GM12878 (cell line): ENCODE data around the gene RXFP1. TPM values are rescaled to one million over a fixed set of nuclear protein-coding genes. Genes with fewer than 3 reads are reported as not detected.

ENCODE experiments used
- BCL11A ChIP-seq: IDR thresholded peaks from 2 replicates; pipeline ENCODE4 v1.6.1; 2011; ENCODE audit warnings: low read depth, low read length
- CREB1 ChIP-seq: IDR thresholded peaks from 2 replicates; pipeline ENCODE4 v1.6.1; 2012; ENCODE audit warnings: low read depth, mild to moderate bottlenecking, inconsistent platforms
- CREM ChIP-seq: IDR thresholded peaks from 2 replicates; pipeline ENCODE4 v1.6.1; 2014; ENCODE audit warnings: antibody characterized with exemption, low read depth
- ETV6 ChIP-seq, 2 experiments: fragments of 450-650 bp in 1 of 2; IDR thresholded peaks in 1 of 2; conservative IDR thresholded peaks in 1 of 2; 2 replicates each; pipeline ENCODE4 v1.6.1; 2014; ENCODE audit warnings: antibody characterized with exemption in 1 of 2, borderline replicate concordance in 1 of 2, low read depth in 1 of 2, mild to moderate bottlenecking in 1 of 2, moderate library complexity in 1 of 2
- FOXM1 ChIP-seq: IDR thresholded peaks from 2 replicates; pipeline ENCODE4 v1.6.1; 2012; ENCODE audit warnings: low read depth, mild to moderate bottlenecking, inconsistent platforms, low read length, moderate library complexity
- HCFC1 ChIP-seq: fragments of 150-350 bp; IDR thresholded peaks from 2 replicates; pipeline ENCODE4 v1.6.1; 2014; ENCODE audit warnings: low read length
- HSF1 ChIP-seq: fragments of 150-350 bp; IDR thresholded peaks from 2 replicates; pipeline ENCODE4 v1.6.1; 2014; ENCODE audit warnings: mild to moderate bottlenecking, low read depth, low read length
- IKZF1 ChIP-seq: fragments of 450-650 bp; conservative IDR thresholded peaks from 2 replicates; pipeline ENCODE4 v1.6.1; 2017; ENCODE audit warnings: antibody characterized with exemption, mild to moderate bottlenecking
- IKZF2 ChIP-seq, 2 experiments: fragments of 450-650 bp; IDR thresholded peaks; 2 replicates each; pipeline ENCODE4 v1.6.1; 2017; ENCODE audit warnings: mild to moderate bottlenecking in 2 of 2, moderate library complexity in 2 of 2
- JUNB ChIP-seq: IDR thresholded peaks from 2 replicates; pipeline ENCODE4 v1.6.1; 2016; ENCODE audit warnings: antibody characterized with exemption, mild to moderate bottlenecking
- JUND ChIP-seq: IDR thresholded peaks from 2 replicates; pipeline ENCODE4 v1.6.1; 2012; ENCODE audit warnings: low read depth, mild to moderate bottlenecking, low read length, improper control_type of control experiment, moderate library complexity
- LARP7 ChIP-seq: fragments of 450-650 bp; IDR thresholded peaks from 2 replicates; pipeline ENCODE4 v1.6.1; 2017; ENCODE audit warnings: mild to moderate bottlenecking
- MEF2A ChIP-seq: IDR thresholded peaks from 2 replicates; pipeline ENCODE4 v1.6.1; 2011; ENCODE audit warnings: low read depth, mild to moderate bottlenecking, low read length, moderate library complexity; ENCODE audit not compliant: insufficient read depth
- MEF2B ChIP-seq: fragments of 450-650 bp; IDR thresholded peaks from 2 replicates; pipeline ENCODE4 v1.6.1; 2018; ENCODE audit warnings: mild to moderate bottlenecking, moderate library complexity; ENCODE audit not compliant: partially characterized antibody, poor library complexity, severe bottlenecking
- NR2F1 ChIP-seq: fragments of 450-650 bp; conservative IDR thresholded peaks from 2 replicates; pipeline ENCODE4 v1.6.1; 2017; ENCODE audit warnings: mild to moderate bottlenecking
- PML ChIP-seq: IDR thresholded peaks from 2 replicates; pipeline ENCODE4 v1.6.1; 2012; ENCODE audit warnings: low read length, inconsistent platforms
- RELA ChIP-seq: fragments of 450-650 bp; IDR thresholded peaks from 2 replicates; pipeline ENCODE4 v1.8.0; 2014; ENCODE audit warnings: borderline replicate concordance; ENCODE audit not compliant: partially characterized antibody
- SKIL ChIP-seq: fragments of 450-650 bp; IDR thresholded peaks from 2 replicates; pipeline ENCODE4 v1.6.1; 2017; ENCODE audit warnings: mild to moderate bottlenecking, low read depth, inconsistent platforms; ENCODE audit not compliant: poor library complexity, severe bottlenecking
- SMC3 ChIP-seq: IDR thresholded peaks from 2 replicates; pipeline ENCODE4 v1.6.1; 2011; ENCODE audit warnings: low read length, improper control_type of control experiment, borderline replicate concordance
- SP1 ChIP-seq: IDR thresholded peaks from one replicate; pipeline ENCODE4 v1.6.1; 2011; ENCODE audit warnings: low read depth, low read length
- SREBF2 ChIP-seq: IDR thresholded peaks from 2 replicates; pipeline ENCODE4 v1.6.1; 2012; ENCODE audit warnings: mild to moderate bottlenecking, low read length
- YBX1 ChIP-seq: fragments of 450-650 bp; IDR thresholded peaks from 2 replicates; pipeline ENCODE4 v1.6.1; 2016; ENCODE audit warnings: antibody characterized with exemption
- ZBED1 ChIP-seq: IDR thresholded peaks from 2 replicates; pipeline ENCODE4 v1.6.1; 2016; ENCODE audit warnings: borderline replicate concordance
- ZNF24 ChIP-seq: fragments of 450-650 bp; IDR thresholded peaks from 2 replicates; pipeline ENCODE4 v1.6.1; 2017; ENCODE audit warnings: antibody characterized with exemption, mild to moderate bottlenecking
- ZNF622 ChIP-seq: fragments of 450-650 bp; IDR thresholded peaks from 2 replicates; pipeline ENCODE4 v1.6.1; 2017; ENCODE audit warnings: mild to moderate bottlenecking, inconsistent platforms
- ZSCAN29 ChIP-seq: fragments of 450-650 bp; IDR thresholded peaks from 2 replicates; pipeline ENCODE4 v1.6.1; 2017; ENCODE audit warnings: mild to moderate bottlenecking, moderate library complexity
- polyA plus RNA-seq, 11 experiments: library from polyadenylated mRNA; depleted of rRNA in 4 of 11; unstranded in 6 of 11; stranded (reverse) in 5 of 11; fragments of >200 nt; fragmentation: Nextera tagmentation in 4 of 11; fragmentation: Illumina TruSeq in 1 of 11; extraction: Ambion mirVana in 4 of 11; extraction: Trizol in 1 of 11; gene quantifications; 1 replicate in 1 of 11; 2 replicates in 10 of 11; pipeline versions ENCODE4 v1.2.1 to v1.2.3, GENCODE V29; 2011 to 2016; ENCODE audit warnings: inconsistent platforms in 2 of 11, missing spikeins in 2 of 11, low read depth in 1 of 11
- total RNA-seq, 4 experiments: library from RNA; depleted of rRNA in 3 of 4; stranded (reverse); fragments of >200 nt in 3 of 4; fragmentation: Illumina TruSeq in 1 of 4; extraction: Trizol in 1 of 4; gene quantifications; 2 replicates each; pipeline versions ENCODE4 v1.2.1 to v1.2.3, GENCODE V29; 2013 to 2021
- TF ChIP-seq, protein P1 (sequence below): fragments of 450-650 bp; formaldehyde crosslinking; IDR thresholded peaks from 2 replicates; pipeline ENCODE4 v1.4.0; 2020; ENCODE audit warnings: mild to moderate bottlenecking, moderate library complexity

Gene RXFP1
- total and polyA plus RNA-seq, 10 of the 15 experiments (the other 5 are each of a cell fraction or from before 2014, with no cell fraction given): 0.12 TPM; not detected in 9

GRCh38 chr4:158669310-158669709 lies 147.6 kb downstream of the RXFP1 start (continued):
- no peak for TF ChIP-seq ETV6 (conservative IDR thresholded peaks at IDR 0.05 in 1 of 2, IDR thresholded peaks at IDR 0.05 in 1 of 2; ENCODE audit: borderline replicate concordance in 1 of 2, low read depth in 1 of 2)
- TF ChIP-seq IKZF1: no peak
- no peak for TF ChIP-seq RELA
- TF ChIP-seq SKIL: no peak
- TF ChIP-seq ZNF622: no peak
- 0 out of 2 replicates have a peak, but pooled peaks have one; percentile 37 for TF ChIP-seq PML
- TF ChIP-seq ZNF24: no peak
- TF ChIP-seq MEF2A: peak; percentile 71
- peak; percentile 71; the same call in 1 of the 2 replicates for TF ChIP-seq CREM
- TF ChIP-seq JUND: no peak
- 0 out of 2 replicates have a peak, but pooled peaks have one; percentile 8 for TF ChIP-seq BCL11A
- TF ChIP-seq, protein P1, sequence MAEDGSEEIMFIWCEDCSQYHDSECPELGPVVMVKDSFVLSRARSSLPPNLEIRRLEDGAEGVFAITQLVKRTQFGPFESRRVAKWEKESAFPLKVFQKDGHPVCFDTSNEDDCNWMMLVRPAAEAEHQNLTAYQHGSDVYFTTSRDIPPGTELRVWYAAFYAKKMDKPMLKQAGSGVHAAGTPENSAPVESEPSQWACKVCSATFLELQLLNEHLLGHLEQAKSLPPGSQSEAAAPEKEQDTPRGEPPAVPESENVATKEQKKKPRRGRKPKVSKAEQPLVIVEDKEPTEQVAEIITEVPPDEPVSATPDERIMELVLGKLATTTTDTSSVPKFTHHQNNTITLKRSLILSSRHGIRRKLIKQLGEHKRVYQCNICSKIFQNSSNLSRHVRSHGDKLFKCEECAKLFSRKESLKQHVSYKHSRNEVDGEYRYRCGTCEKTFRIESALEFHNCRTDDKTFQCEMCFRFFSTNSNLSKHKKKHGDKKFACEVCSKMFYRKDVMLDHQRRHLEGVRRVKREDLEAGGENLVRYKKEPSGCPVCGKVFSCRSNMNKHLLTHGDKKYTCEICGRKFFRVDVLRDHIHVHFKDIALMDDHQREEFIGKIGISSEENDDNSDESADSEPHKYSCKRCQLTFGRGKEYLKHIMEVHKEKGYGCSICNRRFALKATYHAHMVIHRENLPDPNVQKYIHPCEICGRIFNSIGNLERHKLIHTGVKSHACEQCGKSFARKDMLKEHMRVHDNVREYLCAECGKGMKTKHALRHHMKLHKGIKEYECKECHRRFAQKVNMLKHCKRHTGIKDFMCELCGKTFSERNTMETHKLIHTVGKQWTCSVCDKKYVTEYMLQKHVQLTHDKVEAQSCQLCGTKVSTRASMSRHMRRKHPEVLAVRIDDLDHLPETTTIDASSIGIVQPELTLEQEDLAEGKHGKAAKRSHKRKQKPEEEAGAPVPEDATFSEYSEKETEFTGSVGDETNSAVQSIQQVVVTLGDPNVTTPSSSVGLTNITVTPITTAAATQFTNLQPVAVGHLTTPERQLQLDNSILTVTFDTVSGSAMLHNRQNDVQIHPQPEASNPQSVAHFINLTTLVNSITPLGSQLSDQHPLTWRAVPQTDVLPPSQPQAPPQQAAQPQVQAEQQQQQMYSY (CRISPR knock-in tag): no peak
- TF ChIP-seq FOXM1: peak; percentile 64; the same call in 1 of the 2 replicates
- no peak for TF ChIP-seq SP1
- TF ChIP-seq SREBF2: no peak
- peak; percentile 52 for TF ChIP-seq MEF2B
- TF ChIP-seq SMC3: no peak
- 0 out of 2 replicates have a peak, but pooled peaks have one; percentile 34 for TF ChIP-seq NR2F1
- TF ChIP-seq IKZF2 (IDR thresholded peaks at IDR 0.05): no peak
- TF ChIP-seq JUNB: peak; percentile 87
- no peak for TF ChIP-seq HCFC1
- no peak for TF ChIP-seq ZBED1
- no peak for TF ChIP-seq YBX1
- no peak for TF ChIP-seq HSF1
- peak; percentile 72; the same call in 1 of the 2 replicates for TF ChIP-seq CREB1
- TF ChIP-seq LARP7: no peak
- TF ChIP-seq ZSCAN29: no peak
- TF ChIP-seq, all 136 proteins: peak for 16
